Measurements from ENCODE around the gene OPCML.

GRCh38 chr11:133326332-133326731 lies 206.0 kb downstream of the OPCML start:
- TF ChIP-seq CTCF (conservative IDR thresholded peaks at IDR 0.05; ENCODE audit: low read depth in 2 of 2) (no peak), CREB1 (CRISPR knock-in tag; IDR thresholded peaks at IDR 0.05; ENCODE audit: low read depth) (no peak)

Measured in GM23338 (cell line).